ENCODE measurements around the gene TMIE. TPM values are rescaled to one million over a fixed set of nuclear protein-coding genes. Genes with fewer than 3 reads are reported as not detected.

TMIE gene
- total RNA-seq, 1 donor from 2014 or later: under 0.01 TPM

DNA sequence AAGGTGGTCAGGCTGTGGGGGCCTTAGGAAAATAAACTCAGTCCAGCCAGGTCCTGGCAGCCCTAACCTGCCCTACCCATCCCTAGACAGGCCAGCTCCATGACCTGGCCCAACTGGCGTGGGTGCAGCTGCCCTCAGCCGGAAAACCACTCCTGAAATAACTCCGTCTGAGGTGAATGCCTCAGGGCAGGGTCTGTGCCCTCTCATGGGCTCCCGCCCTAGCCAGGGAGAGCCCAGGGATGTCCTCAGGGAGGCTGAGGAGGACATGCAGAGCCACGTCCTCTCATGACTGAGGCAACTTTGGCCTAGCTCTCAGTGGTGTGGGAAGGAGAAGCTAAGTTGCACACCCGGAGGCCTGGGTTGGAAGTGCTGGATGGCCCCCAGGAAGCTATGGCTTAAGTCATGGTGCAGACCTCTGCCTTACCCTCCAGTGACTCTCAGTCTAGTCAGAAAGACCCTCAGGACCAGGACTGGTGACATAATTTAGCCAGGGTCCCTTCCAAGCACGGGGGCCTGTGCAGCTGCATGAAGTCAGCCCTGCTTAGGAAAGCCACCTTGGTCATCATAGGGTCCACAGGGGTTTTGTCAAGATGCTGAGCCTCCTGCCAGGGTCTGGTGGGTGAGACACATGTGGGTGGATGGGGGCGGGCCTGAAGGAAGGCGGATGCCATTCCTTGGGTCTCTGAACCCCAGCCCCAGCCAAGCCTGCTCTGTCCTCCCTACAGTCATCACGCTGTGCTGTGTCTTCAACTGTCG lies 7.4 kb downstream of the TMIE start:
- no peak for DNase-seq (ENCODE audit: low read depth in 2 of 2)

DNA sequence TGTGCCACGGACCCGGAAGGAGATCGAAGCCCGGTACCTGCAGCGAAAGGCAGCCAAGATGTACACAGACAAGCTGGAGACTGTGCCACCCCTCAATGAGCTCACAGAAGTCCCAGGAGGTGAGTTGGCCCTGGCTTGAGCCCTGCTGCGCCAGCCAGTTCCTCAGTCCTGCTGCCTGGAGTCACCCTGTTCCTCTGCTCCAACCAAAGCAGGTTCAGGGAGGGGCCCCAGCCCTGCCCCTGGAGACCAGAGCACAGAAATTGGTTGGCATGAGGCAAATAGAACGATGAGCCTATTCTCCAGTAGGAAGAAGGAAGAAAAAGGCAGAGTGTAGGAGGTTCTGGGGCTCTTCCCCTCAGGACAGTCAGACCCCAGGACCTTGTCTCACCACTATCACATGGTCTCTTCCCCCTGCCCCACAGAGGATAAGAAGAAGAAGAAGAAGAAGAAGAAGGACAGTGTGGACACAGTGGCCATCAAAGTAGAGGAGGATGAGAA lies 8.0 kb downstream of the TMIE start:
- no peak for DNase-seq (ENCODE audit: low read depth in 2 of 2)

DNA sequence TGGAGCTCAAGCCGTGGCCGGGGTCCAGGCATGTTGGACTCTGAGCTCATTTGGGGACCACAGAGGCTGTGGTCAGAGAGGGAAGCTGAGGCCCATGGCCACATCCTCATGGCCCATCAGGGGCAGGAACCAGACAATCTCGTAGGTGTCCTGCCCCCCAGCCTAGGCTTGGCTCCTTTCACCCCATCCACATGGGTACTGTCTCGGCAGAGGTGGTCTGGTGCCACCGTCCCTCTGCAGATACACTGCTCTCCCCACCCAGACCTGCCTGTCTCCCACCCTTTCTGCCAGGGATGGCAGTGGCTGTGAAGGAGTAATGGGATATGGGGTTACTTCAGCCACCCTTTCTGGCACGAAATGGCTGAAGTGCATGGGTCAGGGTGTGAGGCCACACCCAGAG lies 8.5 kb downstream of the TMIE start:
- no peak for DNase-seq (ENCODE audit: low read depth in 2 of 2)

DNA sequence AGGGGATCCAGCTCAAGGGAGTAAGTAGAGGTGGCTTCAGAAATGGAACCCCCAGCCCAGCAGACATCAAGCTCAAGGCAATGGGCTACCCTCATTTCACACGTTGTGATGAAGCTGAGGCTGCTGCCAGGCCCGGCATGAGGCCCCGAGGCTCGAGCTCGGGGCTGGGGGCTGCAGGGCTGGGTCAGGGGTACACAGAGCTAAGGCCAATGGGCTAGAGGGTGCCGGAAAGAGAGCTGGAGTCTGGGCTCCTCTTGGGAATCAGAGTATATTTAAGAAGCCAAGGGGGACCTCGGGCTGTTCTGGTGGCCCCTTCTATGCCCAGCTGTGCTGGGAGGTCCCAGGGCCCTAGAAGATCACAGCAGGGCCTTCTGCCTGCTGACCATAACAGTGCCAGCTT lies 9.0 kb downstream of the TMIE start:
- no peak for DNase-seq (ENCODE audit: low read depth in 2 of 2)

DNA sequence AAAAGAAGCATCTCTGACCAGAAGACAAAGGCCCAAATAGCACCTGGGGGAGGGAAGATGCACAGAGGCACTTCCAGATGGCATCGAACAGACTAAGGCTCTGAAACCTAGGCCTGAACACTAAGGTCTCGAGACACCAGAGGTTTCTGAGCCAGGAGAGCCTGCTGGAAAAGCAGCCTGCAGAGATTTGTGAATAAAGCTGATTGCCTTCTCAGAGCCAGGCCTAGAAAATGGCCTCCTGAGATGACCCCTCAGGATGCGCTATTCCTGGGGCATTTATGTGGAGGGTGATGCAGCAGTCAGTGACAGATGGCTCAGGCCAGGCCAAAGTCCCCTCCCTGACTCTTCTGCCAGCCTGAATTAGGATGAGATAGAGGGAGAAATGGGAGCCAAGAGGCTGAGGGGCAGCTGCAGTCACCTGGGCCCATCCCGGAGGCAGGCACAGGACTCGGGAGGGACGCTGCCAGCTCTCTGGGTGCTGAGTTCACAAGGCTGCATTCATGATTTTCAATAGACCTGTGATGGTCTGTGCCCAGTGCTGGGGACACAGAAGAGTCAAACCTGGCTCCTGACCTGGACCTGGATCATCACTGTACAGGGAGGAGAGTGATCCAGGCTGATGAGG lies 9.6 kb downstream of the TMIE start:
- DNase-seq (ENCODE audit: low read depth in 2 of 2): no peak

DNA sequence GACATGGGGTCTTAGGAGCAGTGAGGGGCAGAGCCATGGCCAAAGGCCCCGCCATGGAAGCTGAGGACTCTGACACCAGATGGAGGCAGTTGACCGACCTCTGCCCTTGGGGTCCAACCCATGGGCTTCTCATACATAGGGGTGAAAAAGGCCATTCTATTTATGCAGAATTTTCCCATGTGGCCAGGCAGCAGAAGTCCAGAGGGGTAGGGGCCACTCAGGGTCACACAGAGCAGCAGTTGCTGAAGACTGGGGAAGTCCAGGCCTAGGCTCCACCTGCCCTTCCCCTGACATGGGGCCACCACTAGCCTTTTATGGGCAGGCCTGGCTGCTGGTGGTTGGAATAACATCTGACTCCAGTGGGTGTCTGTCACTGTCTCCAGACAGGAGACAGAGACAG lies 10.1 kb downstream of the TMIE start:
- DNase-seq (ENCODE audit: low read depth in 2 of 2): no peak

DNA sequence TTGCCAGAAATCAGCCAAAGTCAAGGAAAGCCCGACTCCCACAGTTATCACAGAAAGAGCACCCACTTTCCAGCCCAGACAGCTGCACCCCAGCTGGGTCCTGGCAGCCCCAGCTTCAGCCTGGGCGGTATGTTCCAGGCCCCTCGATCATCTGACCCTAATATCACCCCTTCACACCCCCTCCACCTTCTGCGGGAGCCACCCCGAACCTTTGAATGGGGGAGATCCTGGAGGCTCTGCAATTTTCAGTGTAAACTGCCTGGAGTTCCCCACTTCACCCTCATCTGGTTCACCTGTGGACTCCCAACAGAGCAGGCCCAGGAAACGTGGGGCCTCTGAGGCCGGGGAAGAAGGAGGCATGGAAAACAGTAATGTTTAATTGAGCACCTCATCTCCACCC lies 10.6 kb downstream of the TMIE start:
- DNase-seq (ENCODE audit: low read depth in 2 of 2): no peak

DNA sequence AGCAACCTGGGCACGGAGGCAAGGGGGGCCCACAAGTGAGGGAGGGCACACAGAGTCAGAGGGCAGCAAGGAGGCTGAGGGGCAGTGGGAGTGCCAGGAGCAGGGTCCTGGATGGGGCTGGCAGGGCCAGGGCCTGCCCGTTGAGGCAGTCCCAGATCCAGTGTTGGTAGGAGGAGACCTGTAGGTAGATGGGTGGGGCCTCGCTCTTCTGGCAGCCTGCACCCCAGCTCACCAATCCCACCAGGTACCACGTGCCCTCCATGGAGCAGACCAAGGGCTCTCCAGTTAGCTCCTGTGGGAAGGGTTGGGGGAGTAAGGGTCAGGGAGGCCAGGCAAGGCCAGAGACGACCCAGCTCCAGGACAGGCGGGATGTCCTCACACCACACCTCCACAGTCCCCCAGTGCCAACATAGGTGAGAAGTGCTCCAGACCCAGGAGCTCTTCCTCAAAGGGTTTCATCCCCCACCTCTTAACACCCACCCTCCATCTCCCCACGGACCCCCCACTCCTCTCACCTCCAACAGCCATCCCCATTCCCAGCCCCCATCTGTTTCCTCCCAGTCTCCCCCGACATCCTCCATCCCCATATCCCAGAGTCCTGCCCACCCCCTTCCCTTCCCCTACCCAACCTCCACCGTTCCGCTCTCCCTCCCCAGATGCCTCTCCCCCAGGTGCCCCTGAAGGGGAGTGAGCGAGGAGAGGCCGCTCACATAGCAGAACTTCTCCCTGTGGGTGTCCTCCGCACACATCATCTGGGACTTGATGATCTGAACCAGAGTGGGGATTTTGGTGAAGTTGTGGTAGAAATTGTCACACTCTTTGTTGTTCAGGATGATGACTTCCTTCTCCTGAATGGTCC lies 11.2 kb downstream of the TMIE start:
- no peak for DNase-seq (ENCODE audit: low read depth in 2 of 2)

DNA sequence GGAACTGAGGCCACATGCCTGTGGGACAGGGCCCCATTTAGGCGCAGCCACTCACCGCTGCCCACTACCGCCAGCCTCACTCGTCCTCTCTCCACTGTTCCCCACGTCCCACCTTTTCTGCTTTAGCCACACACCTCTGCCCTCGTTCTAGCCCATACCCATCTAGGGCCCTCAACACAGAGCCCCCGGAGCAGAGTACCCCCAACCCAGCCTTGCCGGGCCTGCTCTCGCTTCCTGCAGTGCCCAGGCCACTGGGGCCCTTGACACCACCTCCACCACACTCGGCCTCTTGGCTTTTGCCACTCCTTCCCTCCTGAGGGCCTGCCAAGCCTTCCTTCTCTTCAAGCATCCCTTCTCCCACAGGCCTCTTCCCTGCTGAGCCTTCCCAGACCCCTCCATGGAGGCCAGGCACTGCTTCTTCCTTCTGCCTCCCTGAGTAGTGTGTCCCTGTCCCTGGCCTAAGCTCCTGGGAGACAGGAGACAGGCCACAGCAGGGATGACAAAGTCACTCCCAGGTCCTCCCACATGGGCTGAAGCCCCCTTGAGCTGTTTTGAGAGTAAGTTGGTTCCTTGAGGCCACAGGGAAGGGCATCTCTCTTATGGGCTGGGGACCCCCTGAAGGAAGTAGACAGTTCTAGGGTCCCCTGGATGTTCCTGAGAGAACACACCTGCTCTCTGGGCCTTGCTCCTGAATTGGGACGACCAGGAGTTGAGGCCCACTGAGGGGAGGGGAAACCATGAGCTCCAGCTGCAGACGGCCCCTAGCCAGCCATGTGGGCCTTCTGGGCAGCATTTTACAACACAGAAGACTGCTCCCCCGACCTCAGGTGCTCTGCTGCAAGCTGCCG lies 12.1 kb downstream of the TMIE start:
- DNase-seq (ENCODE audit: low read depth in 2 of 2): no peak

DNA sequence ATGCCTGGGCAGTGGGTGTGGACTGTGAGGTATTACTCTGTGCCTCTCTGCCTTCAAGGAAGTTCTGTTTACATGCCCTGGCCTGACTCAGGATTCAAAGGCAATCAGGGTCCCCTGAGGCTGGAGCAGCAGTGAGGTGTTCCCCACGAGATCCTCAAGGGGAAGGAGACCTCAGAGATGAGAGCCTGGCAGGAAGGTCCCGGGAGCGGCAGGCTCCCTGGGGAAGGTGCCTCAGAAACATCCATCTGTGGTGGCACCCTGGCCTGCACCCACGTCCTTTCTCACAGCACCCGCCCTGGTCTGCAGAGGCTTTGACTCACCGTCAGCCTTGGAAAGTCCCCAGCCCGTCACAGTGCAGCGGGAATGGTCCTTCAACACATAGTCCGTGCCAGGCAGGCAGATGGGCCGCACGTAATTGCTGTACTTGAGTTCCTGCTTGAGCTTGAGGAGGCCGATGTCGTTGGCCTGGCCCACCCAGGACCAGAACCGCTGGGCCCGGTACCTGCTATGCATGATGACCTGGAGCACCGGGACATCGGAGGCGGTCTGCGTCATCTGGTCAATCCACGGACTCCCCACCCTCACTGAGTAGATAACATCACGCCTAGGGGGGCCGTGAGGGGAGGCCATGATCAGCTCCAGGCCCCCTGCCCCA lies 12.8 kb downstream of the TMIE start:
- DNase-seq (ENCODE audit: low read depth in 2 of 2): no peak

DNA sequence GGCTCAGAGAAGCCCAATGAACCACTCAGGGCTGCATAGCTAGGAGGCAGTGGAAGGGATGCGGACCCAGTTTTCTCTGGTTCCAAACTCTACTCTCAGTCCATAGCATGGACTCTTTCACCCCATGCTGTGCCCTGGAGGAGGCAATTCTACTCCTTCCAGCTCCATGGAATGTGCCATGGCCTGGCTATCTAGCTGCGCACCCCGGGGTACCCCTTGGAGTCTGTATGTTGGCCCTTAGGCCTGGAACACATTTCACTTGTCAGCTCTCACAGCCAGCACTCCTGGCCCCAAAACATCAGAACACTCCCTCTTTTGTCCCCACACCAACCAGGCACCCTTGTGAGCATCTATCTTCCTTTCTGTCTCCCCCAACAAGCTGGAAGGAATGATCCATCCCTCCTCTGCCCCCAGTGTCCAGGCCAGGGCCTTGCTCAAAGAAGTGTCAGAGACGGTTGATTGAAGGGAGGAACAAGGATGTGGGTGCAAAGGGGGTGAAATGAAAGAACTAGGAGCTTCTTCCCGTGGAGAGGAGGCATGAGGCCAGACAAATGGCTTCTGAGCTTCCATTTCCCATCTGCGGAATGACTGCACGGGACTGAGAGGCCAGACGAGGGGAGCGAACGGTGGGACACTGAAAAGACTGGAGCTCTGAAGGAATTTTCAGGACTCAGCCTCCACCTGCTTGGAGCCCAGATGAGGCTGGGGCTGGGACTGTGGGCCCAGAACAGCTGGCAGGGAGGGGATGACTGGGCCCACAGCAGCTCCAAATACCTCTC lies 13.7 kb downstream of the TMIE start:
- no peak for DNase-seq (ENCODE audit: low read depth in 2 of 2)

DNA sequence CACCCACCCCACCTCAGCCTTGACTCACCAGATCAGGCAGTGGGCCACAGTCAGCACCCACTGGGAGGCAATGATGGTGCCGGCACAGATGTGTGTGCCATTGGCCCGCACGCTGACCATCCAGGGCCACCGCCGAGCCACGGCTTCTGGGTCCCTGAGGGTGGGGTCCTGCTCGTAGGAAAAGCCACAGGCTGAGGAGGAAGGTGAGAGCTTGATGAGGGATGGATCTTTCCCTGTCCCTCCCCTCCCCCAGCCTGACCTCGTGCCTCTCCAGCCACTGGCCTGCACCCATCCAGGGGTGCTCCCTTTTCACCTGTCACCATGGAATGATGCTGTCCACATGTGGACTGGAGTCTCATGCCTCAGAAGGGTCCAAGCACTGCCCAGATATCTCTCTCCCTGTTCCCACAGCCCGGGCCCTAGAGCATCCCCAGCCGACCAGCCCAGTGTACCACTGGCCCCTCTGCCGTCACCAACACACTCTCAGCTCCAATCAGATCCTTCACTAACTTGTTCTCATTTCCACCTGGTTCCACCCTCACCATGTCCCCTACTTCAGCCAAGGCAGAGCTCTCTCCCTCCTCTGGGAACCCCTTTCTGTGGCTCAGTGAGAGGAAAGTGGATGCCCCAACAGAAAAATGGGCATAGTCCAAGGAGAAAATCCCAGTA lies 14.4 kb downstream of the TMIE start:
- no peak for DNase-seq (ENCODE audit: low read depth in 2 of 2)

DNA sequence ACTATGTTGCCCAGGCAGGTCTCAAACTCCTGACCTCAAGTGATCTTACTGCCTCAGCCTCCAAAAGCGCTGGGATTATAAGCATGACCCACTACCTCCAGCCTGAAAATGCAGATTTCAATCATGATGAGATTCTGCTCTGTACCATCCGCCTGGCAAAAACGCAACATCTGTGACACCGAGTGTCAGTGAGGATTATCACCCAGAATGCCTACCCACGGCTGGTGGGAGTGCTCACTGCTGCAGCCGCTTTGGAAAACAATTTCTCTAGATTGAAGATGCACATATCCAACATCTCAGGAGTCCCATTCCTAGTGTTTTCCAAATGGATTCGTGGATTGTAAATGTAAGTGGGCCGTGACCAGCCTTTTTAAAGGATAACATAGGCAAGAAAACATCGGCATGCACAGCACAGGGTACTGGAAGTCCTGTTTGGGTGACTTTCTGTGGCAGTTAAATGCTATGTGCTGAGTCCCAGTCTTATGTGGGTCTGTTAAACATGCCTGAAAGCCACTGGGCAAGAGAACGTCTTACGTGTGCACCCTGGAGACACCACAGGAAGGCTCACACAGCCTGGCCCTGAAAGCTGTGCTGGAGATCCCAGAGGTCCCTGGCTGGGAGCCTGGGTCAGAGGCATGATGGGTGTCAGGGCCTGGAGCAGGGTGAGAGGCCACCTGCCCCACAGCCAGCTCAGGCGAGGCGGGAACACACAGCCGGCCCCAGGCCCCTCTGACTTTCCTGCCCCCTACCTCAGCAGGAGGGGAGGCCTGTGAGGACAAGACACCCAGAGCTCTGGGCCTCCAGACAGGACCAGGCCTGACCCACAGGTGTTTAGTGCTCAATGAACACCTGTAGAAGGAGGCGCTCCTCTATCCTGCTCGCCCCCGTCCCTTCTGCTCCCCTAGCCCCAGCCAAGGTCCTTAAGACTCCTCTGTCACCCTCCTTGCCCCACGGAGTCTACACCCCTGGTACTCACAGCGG lies 15.6 kb downstream of the TMIE start:
- no peak for DNase-seq (ENCODE audit: low read depth in 2 of 2)

DNA sequence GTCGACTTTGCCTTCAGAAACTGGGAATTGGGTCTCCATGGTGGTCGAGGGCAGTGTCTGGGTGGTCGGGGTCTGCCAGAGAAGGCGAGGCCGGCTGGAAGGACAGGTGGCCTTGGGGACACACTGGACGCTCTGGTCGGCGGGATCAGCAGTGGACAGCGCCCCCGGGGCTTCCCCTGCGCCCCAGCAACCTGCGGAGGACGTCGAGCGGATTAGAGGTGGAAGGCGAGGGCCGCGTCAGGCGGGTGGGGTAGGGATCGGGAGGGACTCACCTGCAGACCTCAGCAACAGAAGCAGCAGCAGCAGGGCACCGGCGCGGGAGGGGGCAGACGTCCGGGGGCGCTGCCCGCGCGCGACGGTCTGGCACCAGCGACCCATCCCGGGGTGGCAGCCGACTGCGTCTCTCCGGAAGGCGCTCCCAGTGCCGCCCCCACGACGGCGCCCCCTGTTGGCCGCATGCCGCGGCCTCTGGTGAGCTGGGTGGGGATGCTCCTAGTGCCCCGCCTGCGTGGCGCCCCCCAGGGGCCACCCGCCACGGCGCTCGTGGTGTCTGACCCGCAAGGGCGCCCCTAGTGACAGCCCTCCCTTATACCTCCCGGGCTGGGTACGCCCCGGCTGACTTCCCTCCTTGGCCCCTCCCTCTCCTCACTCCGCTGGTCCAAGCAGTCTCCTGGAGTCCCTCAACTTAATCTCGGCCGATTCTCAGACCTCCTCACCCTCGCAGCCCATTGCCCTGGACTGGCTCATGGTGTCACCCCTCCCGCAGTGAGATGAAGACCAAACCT lies 16.4 kb downstream of the TMIE start, which contains the start of gene PRSS50:
TSS of gene PRSS50 (minus strand) at position 423 of the 785 bp plus-strand sequence. CDS start at position 378, 45 bp downstream.
- DNase-seq (ENCODE audit: low read depth in 2 of 2): no peak

DNA sequence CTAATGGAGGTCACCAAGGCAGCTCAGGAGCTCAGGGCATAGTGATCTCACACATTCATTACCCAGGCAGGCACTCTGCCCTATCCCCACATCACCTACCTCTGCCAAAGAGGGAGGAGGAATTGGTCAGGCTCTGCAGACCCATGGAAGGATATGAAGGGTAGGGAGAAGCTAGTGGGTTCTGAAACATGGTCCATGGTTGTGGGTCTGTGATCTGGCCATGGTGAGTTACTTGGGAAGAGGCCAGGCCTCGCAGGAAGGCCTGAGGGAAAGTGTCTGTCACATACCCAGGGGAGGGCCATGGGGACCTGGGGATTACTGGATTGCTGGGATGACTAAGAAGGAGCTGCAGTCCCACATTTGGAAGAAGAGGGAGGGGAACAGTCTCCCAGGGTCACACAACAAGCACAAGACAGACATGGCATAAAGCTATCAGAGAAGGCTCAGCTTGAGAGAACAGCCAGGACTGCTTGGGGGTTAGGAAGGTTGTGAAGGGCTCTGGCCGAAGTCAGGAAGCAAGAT lies 17.9 kb downstream of the TMIE start:
- no peak for DNase-seq (ENCODE audit: low read depth in 2 of 2)

DNA sequence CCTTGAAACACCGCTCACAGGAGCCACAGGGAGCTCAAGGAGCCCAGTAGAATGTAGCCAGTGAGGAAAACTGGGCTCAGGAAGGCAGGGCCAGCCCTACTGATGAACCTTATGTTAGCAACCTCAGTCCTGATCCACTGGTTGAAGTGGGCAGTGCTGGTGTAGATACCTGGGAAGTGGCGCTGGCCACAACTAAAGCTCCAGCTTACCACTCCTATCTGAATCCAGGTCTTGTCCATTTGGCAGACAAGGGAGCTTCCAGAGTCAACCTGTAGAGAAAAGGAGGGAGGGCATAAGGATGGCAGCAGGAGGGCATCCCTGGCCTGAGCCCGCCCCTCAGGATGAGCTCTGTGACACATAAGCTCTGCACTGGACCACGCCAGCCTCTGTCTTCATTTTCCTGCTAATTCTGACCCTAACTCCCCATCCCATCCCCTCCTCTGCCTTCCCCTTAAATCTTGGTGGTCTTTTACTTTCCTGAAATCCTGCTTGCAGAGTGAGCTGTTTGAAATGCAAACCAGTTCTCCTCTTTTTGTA lies 18.6 kb downstream of the TMIE start:
- DNase-seq (ENCODE audit: low read depth in 2 of 2): no peak

DNA sequence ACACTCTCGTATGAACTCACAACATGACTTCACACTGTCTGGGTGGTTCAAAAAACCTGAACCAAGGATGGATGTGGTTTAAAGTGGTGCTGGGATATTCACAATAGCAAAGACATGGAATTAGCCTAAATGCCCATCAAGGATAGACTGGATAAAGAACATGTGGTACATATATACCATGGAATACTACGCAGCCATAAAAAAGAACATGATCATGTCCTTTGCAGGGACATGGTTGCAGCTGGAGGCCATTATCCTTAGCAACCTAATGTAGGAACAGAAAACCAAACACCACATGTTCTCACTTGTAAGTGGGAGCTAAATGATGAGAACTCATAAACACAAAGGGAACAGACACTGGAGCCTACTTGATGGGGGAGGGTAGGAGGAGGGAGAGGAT lies 19.8 kb downstream of the TMIE start:
- DNase-seq (ENCODE audit: low read depth in 2 of 2): no peak
